ENCODE results near the gene GLDC. TPM values are rescaled to one million over a fixed set of nuclear protein-coding genes. Genes with fewer than 3 reads are reported as not detected.

Gene GLDC
- total and polyA plus RNA-seq, 10 of the 15 experiments (the other 5 are each of a cell fraction or from before 2014, with no cell fraction given) = 33.1 to 165 (median 114) TPM

GRCh38 chr9:6639622-6640021, 5.9 kb downstream of the GLDC start:
- Histone ChIP-seq H4K20me1 (ENCODE audit: control insufficient read depth, insufficient read depth) (no peaks in the 10 kb centered on the region), H3K27ac (ENCODE audit: control insufficient read depth, insufficient read depth) (no peak overlapping the region), H3K4me3 (peak overlapping the region; percentile 32; the same call in 1 of the 2 replicates), H2AFZ (ENCODE audit: control insufficient read depth, low read depth, low read length) (no peak overlapping the region), H3K4me1 (ENCODE audit: control insufficient read depth, insufficient read depth, low read length) (peaks cover 7% of the 10 kb centered on the region; the same call in 1 of the 2 replicates), H3K4me2 (ENCODE audit: control insufficient read depth, insufficient read depth) (no peak overlapping the region; the same call in 1 of the 2 replicates), H3K27me3 (replicated peaks in 1 of 2; ENCODE audit: control insufficient read depth in 2 of 2, insufficient read depth in 2 of 2, low read length in 1 of 2) (no peaks in the 10 kb centered on the region), H3K9ac (ENCODE audit: control insufficient read depth, insufficient read depth, low read length) (no peak overlapping the region), H3K79me2 (ENCODE audit: control insufficient read depth, insufficient read depth, low read length) (peaks cover 17% of the 10 kb centered on the region), H3K36me3 (ENCODE audit: control insufficient read depth in 2 of 2, insufficient read depth in 2 of 2, low read length in 1 of 2) (peaks cover 0 to 4% of the 10 kb centered on the region in 2 experiments; a peak in 1 of 4 replicates), H3K9me3 (replicated peaks; ENCODE audit: control insufficient read depth, insufficient read depth, low read length) (no peaks in the 10 kb centered on the region)
- no TSS peak for BruUV-seq (replicated peaks)
- TF ChIP-seq, protein P1, sequence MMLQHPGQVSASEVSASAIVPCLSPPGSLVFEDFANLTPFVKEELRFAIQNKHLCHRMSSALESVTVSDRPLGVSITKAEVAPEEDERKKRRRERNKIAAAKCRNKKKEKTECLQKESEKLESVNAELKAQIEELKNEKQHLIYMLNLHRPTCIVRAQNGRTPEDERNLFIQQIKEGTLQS (IDR thresholded peaks at IDR 0.05; ENCODE audit: borderline replicate concordance, extremely low read depth, low read depth, low read length) = no peak
- TF ChIP-seq, protein P2, sequence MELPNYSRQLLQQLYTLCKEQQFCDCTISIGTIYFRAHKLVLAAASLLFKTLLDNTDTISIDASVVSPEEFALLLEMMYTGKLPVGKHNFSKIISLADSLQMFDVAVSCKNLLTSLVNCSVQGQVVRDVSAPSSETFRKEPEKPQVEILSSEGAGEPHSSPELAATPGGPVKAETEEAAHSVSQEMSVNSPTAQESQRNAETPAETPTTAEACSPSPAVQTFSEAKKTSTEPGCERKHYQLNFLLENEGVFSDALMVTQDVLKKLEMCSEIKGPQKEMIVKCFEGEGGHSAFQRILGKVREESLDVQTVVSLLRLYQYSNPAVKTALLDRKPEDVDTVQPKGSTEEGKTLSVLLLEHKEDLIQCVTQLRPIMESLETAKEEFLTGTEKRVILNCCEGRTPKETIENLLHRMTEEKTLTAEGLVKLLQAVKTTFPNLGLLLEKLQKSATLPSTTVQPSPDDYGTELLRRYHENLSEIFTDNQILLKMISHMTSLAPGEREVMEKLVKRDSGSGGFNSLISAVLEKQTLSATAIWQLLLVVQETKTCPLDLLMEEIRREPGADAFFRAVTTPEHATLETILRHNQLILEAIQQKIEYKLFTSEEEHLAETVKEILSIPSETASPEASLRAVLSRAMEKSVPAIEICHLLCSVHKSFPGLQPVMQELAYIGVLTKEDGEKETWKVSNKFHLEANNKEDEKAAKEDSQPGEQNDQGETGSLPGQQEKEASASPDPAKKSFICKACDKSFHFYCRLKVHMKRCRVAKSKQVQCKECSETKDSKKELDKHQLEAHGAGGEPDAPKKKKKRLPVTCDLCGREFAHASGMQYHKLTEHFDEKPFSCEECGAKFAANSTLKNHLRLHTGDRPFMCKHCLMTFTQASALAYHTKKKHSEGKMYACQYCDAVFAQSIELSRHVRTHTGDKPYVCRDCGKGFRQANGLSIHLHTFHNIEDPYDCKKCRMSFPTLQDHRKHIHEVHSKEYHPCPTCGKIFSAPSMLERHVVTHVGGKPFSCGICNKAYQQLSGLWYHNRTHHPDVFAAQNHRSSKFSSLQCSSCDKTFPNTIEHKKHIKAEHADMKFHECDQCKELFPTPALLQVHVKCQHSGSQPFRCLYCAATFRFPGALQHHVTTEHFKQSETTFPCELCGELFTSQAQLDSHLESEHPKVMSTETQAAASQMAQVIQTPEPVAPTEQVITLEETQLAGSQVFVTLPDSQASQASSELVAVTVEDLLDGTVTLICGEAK (IDR thresholded peaks at IDR 0.05; ENCODE audit: borderline replicate concordance) = no peak
- peak; percentile 53; the same call in 1 of the 2 replicates for TF ChIP-seq MEF2A (IDR thresholded peaks at IDR 0.05; ENCODE audit: insufficient read depth, low read depth, low read length)
- TF ChIP-seq SMARCA5 (IDR thresholded peaks at IDR 0.05) = no peak
- DNase-seq (ENCODE audit: low read depth, low spot score) (no peak), ATAC-seq (no peak), FAIRE-seq (no peak)
- WGBS (ENCODE audit: insufficient coverage, insufficient replicate concordance, low lambda C conversion rate, missing lambda C conversion rate) = 52% methylated on average over 3 of the region's 3 CpGs
- intact Hi-C loops (cut with micrococcal nuclease; ENCODE audit: unreplicated experiment) (no loop called here), in situ Hi-C loops (cut with MboI) (no loop called here)
- RAD21 ChIA-PET (ENCODE audit: unreplicated experiment) = interaction anchor here (0.7 to 6.4 kb wide), 4 partner anchors 9 to 61 kb away, joined by 3 to 59 read pairs (median 4); no protein-coding TSS in a partner anchor
- CTCF ChIA-PET = interaction anchor here (0.9 to 5.5 kb wide), 8 partner anchors 11 to 55 kb away, joined by 3 to 37 read pairs (median 5); no protein-coding TSS in a partner anchor
- SMC1A ChIA-PET (ENCODE audit: uncharacterized antibody, unreplicated experiment) = interaction anchor here (0.9 to 9.3 kb wide), 18 partner anchors 9 to 64 kb away, joined by 3 to 73 read pairs (median 5); no protein-coding TSS in a partner anchor
- POLR2A ChIA-PET = interaction anchor here (0.6 to 2.0 kb wide), 7 partner anchors 9 to 76 kb away, joined by 3 to 6 read pairs (median 4); no protein-coding TSS in a partner anchor

Measured in GM12878 (cell line).